ENCODE measurements around the gene CASR.

The CASR gene

DNA sequence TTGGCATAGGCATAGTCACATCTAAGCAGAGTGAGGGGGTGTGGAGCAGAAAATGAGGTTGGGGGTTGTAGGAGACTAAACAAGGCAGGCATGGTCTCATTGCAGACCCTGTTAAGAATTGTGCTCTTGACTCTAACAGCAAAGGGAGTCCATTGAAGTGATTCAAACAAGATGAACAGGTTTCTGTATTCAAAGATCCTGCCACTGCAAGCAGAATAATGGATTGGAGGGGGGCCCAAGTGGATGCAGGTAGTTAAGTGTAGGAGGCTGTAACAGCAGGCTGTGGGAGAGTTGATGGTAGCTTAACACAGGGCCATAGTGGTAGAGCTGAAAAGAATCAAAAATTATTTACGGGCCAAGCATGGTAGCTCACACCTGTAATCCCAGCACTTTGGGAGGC, 34.4 kb downstream of the CASR start:
- no peak for DNase-seq

- DNase-seq, result no peak
Measured at GRCh38 chr3:122219242-122219872, 35.9 kb downstream of the CASR start.

- no peak for DNase-seq
Measured at GRCh38 chr3:122227036-122227781, 43.7 kb downstream of the CASR start.

GRCh38 chr3:122230174-122230573, 46.7 kb downstream of the CASR start:
- DNase-seq, result no peak

GRCh38 chr3:122231465-122232157, 48.1 kb downstream of the CASR start:
- no peak for DNase-seq

- no peak for DNase-seq
Measured at GRCh38 chr3:122232485-122232884, 49.0 kb downstream of the CASR start.

DNA sequence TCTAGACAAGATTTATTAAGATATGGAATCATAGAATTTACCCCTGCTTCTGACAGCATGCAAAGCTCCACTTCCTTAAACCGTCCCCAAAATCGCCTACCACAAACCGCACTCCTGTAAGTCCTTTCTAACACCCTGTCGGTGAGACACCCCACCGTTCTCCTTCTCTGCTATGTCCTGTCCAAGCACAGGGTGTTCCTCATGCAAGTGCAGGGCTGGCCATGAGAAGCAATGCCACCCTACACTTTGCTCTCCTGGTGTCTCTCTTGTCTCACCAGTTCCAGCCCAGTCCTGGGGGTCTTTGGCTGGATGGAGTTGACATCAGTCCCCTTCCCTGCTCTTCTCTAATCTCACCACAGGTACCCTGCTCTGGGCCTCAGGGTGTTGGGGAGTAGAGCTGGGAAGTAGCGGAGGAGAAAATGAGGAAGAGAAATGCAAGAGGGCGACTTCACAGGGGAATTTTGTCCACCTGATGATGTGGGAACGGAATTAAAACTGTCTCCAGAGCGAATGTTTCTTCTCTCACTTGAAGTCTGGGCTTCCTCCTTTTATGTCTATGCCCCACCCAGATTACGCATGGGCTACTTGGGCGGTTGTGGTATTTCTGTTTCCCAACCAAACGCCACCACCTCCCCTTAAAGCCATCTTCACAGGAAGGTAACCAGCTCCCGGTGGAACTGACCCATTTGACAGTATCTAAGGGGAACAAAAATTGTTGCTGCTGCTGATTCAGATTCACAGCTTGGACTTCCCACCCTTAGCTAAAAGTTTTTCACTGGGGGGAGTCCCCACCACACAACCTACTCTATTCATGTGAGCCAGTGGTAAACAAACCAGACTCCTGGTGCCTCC, 49.9 kb downstream of the CASR start:
- DNase-seq, result no peak

GRCh38 chr3:122234117-122234516, 50.6 kb downstream of the CASR start:
- DNase-seq, result no peak

DNA sequence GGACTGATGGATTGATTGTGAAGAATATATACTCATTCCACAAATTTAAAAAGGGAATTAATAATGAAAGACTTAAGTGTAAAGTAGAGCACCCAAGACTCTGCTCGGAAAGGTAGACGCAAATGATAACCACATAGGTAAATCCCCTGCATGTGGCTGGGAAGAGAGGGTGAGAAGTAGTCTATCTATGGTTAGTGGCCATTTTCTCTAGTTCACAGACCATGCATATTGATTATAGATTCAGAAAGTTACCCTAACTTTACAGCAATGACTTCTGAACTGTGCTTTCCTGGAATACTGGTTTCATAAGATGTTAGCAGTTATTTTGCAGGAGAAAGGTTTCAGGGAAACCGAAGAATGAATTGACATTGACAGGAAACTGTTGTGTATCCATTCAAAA, 51.7 kb downstream of the CASR start:
- DNase-seq, result no peak

- DNase-seq, result no peak
Measured at GRCh38 chr3:122239112-122239511, 55.6 kb downstream of the CASR start.

- DNase-seq, result no peak
Measured at GRCh38 chr3:122245513-122246174, 62.2 kb downstream of the CASR start.

DNA sequence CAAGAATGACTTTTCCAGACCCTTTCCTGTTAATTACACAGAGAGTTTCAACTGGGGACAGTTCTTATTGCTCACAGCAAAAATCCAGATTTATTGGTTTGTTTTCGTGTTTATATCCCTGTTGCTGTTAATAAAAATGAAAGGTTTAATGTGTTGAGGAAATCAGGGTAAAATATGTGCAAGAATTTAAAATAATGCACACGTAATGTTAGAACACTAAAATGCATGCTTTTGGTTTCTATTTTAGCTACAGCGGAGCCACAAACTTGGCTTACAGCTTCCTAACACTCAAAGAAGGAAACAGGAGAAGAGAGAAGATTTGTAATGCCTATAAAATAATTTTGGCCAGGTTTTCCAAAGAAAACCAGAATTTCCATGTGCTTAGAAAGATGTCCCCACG, 62.7 kb downstream of the CASR start:
- no peak for DNase-seq

GRCh38 chr3:122247087-122247824, 63.8 kb downstream of the CASR start:
- no peak for DNase-seq

DNA sequence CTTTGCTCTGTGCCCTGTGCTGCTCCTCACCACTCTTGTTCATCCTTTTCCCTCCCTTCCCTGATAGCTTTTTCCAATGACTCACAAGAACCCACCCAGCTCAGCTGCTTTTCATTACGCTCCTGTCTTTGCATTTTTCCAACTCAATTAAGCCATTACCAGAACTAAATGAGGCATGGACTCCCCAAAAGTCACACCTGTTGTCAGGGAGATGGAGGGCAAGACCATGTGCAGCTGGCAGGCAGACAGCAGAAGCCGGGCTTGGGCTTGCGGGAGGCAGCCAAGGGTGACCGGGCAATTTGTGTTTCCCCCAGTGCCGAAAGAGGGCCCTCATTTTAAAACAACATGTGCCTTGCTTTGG, 64.3 kb downstream of the CASR start:
- no peak for DNase-seq

DNA sequence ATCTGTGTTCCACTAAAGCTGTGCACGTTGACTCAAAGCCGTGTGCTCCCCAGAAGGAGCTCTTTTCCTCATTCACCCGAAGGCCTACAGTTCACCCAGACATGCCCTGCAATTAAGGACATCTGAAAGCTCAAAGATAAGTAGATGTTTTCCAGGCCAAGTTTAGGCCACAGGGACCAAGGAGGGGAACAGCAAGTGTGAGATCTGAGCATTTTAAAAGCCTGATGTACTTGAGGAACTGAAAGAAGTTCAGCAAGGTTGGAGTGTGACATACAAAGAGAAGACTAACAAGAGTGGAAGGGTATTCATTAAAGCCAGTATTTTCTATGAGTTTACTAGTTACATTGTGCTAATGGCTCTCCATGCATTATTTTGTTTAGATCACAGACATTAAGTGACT, 68.0 kb downstream of the CASR start:
- DNase-seq, result no peak

- DNase-seq, result no peak
Measured at GRCh38 chr3:122253581-122253980, 70.1 kb downstream of the CASR start.

DNA sequence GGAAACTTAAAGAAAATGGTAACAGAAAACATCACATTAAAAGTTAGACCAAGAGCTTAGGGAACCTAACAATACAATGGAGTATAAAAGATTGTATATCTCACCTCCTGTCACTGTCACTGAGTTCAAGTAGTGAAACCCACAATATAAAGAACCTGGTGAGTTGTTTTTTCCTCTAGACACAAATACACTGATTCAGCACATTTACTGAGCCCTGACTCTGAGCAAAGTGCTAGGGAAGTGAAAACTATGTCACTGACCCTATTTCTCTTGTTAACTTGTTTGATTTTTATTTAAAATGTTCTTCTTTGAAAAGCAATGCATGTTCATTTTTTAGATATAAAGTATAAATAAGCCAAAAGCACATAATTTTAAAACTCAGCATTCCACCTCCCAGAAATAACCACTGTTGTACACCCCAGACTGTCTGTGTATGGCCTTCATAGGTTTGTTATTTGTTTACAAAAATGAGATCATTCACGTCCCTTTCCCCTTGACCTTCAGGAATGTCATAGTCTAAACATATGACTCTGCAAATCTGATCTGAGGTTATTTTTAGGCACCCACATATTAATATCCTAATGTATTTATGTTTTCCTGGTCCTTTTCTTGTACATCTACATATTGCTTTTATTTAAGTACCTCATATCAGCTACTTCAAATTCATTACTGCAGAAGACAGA, 72.4 kb downstream of the CASR start:
- no peak for DNase-seq

- no peak for DNase-seq
Measured at GRCh38 chr3:122257644-122258364, 74.3 kb downstream of the CASR start.

DNA sequence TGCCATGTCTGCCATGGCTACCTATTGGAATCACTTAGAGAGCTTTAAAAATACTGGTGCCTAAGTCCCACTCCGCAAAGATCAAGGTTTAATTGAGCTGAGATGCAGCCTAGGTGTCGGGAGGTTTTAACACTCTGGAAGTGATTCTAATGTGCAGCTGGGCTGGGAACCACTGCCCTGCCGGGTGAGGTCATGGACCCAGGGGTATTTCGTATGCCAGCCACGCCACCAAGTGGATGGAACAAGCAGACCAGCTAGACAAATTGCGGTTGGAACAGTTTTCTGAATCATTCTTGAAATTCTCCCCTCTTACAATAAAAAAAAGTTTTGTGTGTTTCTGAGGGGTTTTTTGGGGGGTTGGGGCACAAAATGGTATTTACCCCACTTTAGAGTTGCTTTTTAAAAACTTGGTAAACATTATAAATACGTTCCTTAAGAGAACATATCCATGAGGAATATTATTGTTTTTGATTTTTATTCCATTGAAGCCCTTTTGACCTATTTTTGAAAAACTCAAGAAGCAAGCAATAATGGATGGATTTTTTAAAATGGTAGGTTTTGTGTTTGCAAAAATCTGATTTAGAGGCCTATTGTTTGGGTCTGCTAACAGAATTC, 75.4 kb downstream of the CASR start:
- DNase-seq, result peak; percentile 13

DNA sequence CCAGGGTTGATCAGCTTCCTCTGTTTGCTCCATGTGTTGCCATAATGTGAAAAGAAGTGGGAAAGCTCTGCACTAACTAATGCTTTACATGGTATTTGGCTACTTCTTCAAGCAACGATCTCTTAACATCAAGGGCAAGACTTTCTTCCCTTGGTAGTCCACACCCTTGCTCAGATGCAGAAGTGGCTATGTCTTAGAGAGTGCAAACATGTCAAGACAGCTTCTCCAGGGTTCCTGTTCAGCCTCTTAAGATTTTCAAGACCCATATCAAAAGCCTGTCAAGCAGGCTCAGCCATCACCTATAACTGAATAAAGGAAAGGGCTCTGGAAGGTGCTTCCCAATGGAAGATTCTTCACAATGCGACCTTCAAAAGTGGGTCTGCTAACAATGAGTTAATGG, 76.7 kb downstream of the CASR start:
- no peak for DNase-seq
